Measurements from ENCODE around the gene NR2F6. TPM values are rescaled to one million over a fixed set of nuclear protein-coding genes. Genes with fewer than 3 reads are reported as not detected.
"Not testable (repeated sequence)": the region's sequence is repeated elsewhere in the genome, so short reads cannot be mapped to it uniquely, and the experiment has no call there.

The NR2F6 gene
- total RNA-seq, 1 donor from 2014 or later = 76.4 TPM

GRCh38 chr19:17197666-17198065, 48.1 kb downstream of the NR2F6 start:
- ATAC-seq (no peak), DNase-seq (ENCODE audit: missing footprints) (no peak)
- intact Hi-C loops (cut with DNase I) = no loop called here

- intact Hi-C loops (cut with DNase I) = no loop called here
- no peak for ATAC-seq
- no peak for DNase-seq (ENCODE audit: missing footprints)
These were observed 49.1 kb downstream of the NR2F6 start for GRCh38 chr19:17196610-17197009.

GRCh38 chr19:17195106-17195505, 50.6 kb downstream of the NR2F6 start:
- intact Hi-C loops (cut with DNase I) = no loop called here
- DNase-seq (ENCODE audit: missing footprints) (no peak), ATAC-seq (no peak)

- intact Hi-C loops (cut with DNase I) = no loop called here
- ATAC-seq = no peak
- no peak for DNase-seq (ENCODE audit: missing footprints)
These were observed 51.1 kb downstream of the NR2F6 start for GRCh38 chr19:17194608-17195007.

- intact Hi-C loops (cut with DNase I) = no loop called here
- DNase-seq (ENCODE audit: missing footprints) (no peak), ATAC-seq (no peak)
These were observed 53.0 kb downstream of the NR2F6 start for GRCh38 chr19:17192751-17193150.

- intact Hi-C loops (cut with DNase I); ATAC-seq; DNase-seq (ENCODE audit: missing footprints): not testable (repeated sequence)
These were observed 54.0 kb downstream of the NR2F6 start for GRCh38 chr19:17191736-17192135.

GRCh38 chr19:17185590-17185989, 60.1 kb downstream of the NR2F6 start:
- no peak for DNase-seq (ENCODE audit: missing footprints)
- intact Hi-C loops (cut with DNase I) = no loop called here
- ATAC-seq = no peak

GRCh38 chr19:17184371-17184841, 61.3 kb downstream of the NR2F6 start:
- DNase-seq (ENCODE audit: missing footprints) (no peak), ATAC-seq (peak; percentile 26)
- intact Hi-C loops (cut with DNase I) = no loop called here

GRCh38 chr19:17183858-17184321, 61.8 kb downstream of the NR2F6 start:
- ATAC-seq (no peak), DNase-seq (ENCODE audit: missing footprints) (no peak)
- intact Hi-C loops (cut with DNase I) = no loop called here

- DNase-seq (ENCODE audit: missing footprints) (no peak), ATAC-seq (no peak)
- intact Hi-C loops (cut with DNase I) = no loop called here
These were observed 62.4 kb downstream of the NR2F6 start for GRCh38 chr19:17183271-17183761.

Other genes with a start within 250 kb of the NR2F6 start
- 16.0 TPM for gene CPAMD8, start 219.1 kb downstream of the NR2F6 start, total RNA-seq
- 5.4 TPM for gene HAUS8, start 170.5 kb downstream of the NR2F6 start, total RNA-seq
- gene MYO9B, start 170.1 kb downstream of the NR2F6 start, total RNA-seq = 33.2 TPM
- 32.8 TPM for gene USE1, start 30.6 kb downstream of the NR2F6 start, total RNA-seq
- gene OCEL1, start 19.7 kb downstream of the NR2F6 start, total RNA-seq = 26.0 TPM
- gene USHBP1, start 18.8 kb upstream of the NR2F6 start, total RNA-seq = 7.6 TPM
- 82.0 TPM for gene BABAM1, start 21.5 kb upstream of the NR2F6 start, total RNA-seq
- 0.19 TPM for gene ANKLE1, start 36.0 kb upstream of the NR2F6 start, total RNA-seq
- 13.8 TPM for gene ABHD8, start 57.5 kb upstream of the NR2F6 start, total RNA-seq
- gene MRPL34, start 60.0 kb upstream of the NR2F6 start, total RNA-seq = 200 TPM
- 28.8 TPM for gene DDA1, start 63.6 kb upstream of the NR2F6 start, total RNA-seq
- 9.6 TPM for gene ANO8, start 88.9 kb upstream of the NR2F6 start, total RNA-seq
- gene GTPBP3, start 91.6 kb upstream of the NR2F6 start, total RNA-seq = 11.5 TPM
- gene PLVAP, start 131.4 kb upstream of the NR2F6 start, total RNA-seq = 29.0 TPM
- gene CCDC194, start 148.3 kb upstream of the NR2F6 start, total RNA-seq = not detected
- gene BST2, start 159.7 kb upstream of the NR2F6 start, total RNA-seq = 54.5 TPM
- 19.9 TPM for gene MVB12A, start 174.1 kb upstream of the NR2F6 start, total RNA-seq
- not detected for gene TMEM221, start 202.7 kb upstream of the NR2F6 start, total RNA-seq
- gene NXNL1, start 215.0 kb upstream of the NR2F6 start, total RNA-seq = not detected
- gene SLC27A1, start 224.6 kb upstream of the NR2F6 start, total RNA-seq = 66.2 TPM